Gastrocnemius medialis (tissue), 4 donors: Measurements from ENCODE around the gene SLC7A11.

Source experiments
- CTCF ChIP-seq, 5 experiments: fragments of 450-650 bp in 3 of 5; fragments of 200-600 bp in 2 of 5; sonication (generic) in 2 of 5; IDR thresholded peaks in 4 of 5; conservative IDR thresholded peaks in 1 of 5; 1 replicate in 4 of 5; 2 replicates in 1 of 5; pipeline ENCODE4 v1.5.1; 2016 to 2019; ENCODE audit warnings: antibody characterized with exemption in 5 of 5, mild to moderate bottlenecking in 3 of 5, moderate library complexity in 3 of 5
- POLR2A ChIP-seq, 2 donors: fragments of 450-650 bp; IDR thresholded peaks; one replicate each; pipeline ENCODE4 v1.6.1; 2017; ENCODE audit warnings: antibody characterized with exemption in 2 of 2, mild to moderate bottlenecking in 2 of 2, moderate library complexity in 2 of 2

DNA sequence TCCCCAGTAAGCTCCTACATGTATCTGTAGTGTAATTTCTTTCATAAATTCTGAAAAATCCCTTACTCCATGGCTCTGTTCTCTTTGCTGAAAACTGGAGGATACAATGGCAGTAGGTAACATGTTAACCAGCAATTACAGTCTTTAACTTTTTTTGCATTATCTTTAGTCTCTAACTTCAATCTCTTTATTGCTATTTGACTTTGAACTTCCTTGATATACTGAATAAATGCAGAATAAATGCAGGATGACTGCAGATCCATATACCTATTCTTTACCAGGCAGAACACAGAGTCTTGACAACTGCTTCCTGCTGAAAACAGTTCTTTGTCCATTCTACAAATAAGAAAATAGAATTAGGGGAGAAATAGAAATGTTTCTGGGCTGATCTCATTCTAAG, 101.3 kb downstream of the SLC7A11 start:
- TF ChIP-seq CTCF (IDR thresholded peaks at IDR 0.05 in 4 of 5, conservative IDR thresholded peaks at IDR 0.05 in 1 of 5): no peak
- TF ChIP-seq POLR2A (IDR thresholded peaks at IDR 0.05): no peak
